ENCODE data around the gene LRRC3.

The LRRC3 gene

DNA sequence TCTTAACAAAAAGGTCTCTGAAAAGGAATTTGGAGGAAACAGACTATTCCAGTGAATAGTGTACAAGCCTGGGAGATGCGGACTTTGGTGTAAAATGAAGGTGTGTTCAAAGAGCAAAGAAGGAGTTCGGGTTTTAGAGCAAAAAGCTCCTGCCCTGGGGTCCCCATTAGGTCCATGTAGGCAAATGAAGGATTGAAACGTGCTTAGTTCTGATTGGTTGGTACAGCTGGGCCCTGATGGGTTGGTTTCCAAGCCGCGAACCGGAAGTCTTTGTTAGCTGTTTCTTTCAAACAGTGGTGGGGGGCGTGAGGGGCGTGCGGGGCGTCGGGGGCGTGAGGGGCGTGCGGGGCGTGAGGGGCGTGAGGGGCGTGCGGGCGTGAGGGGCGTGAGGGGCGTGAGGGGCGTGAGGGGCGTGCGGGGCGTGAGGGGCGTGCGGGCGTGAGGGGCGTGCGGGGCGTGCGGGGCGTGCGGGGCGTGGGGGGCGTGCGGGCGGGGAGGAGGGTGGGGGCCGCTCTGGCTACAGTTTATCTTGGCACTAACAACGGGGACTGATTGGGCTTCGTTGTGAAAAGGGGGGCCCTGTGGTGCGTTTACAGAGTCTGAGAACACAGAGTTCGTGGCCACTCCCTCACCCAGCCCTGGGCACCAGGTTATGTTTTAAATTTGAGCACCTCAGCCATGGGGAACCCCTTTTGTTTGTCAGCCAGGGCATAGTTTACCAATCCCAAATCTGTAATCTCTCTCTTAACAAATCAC lies 29.4 kb downstream of the LRRC3 start:
- no peak overlapping the region for H3K27ac Mint-ChIP-seq (ENCODE audit: low read depth)
- no peaks in the 10 kb centered on the region for H3K36me3 Mint-ChIP-seq (ENCODE audit: insufficient read depth)
- H3K27me3 Mint-ChIP-seq, result peaks cover 42% of the 10 kb centered on the region
- no peaks in the 10 kb centered on the region for H3K4me1 Mint-ChIP-seq
- ATAC-seq (replicated peaks; ENCODE audit: extremely low read depth, poor library complexity, severe bottlenecking) (no peak), DNase-seq (ENCODE audit: low spot score in 2 of 2) (no peak)
- H3K4me3 Mint-ChIP-seq, result no peak overlapping the region
- H3K9me3 Mint-ChIP-seq, result no peaks in the 10 kb centered on the region

DNA sequence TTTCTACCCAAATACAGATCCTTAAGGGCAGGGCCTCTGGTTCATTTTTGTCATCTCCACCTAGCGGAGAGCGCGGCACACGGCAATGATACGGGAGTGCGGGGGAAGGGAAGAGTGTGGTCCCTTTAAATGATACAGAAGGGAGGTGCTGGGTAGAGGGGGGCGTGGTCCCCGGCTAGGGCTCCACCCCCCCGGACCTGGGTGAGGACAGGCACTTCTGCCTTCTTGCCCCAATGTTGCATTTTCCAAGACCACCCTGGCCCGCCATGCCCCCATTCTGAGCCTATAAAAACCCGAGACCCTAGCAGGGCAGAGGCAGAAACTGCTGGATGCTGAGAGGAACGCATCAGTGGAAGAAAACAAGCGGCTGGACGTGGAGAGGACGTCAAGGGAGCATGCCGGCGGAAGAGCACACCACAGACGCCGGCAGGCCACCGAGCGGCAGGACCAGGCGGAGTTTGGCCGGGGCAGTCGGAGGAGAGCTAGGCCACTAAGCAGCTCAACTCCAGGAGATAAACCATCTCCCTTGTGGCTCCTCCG lies 30.0 kb downstream of the LRRC3 start:
- H3K4me3 Mint-ChIP-seq, result peak overlapping the region; percentile 32
- no peak overlapping the region for H3K27ac Mint-ChIP-seq (ENCODE audit: low read depth)
- H3K4me1 Mint-ChIP-seq, result no peaks in the 10 kb centered on the region
- no peaks in the 10 kb centered on the region for H3K36me3 Mint-ChIP-seq (ENCODE audit: insufficient read depth)
- ATAC-seq (replicated peaks; ENCODE audit: extremely low read depth, poor library complexity, severe bottlenecking) (no peak), DNase-seq (ENCODE audit: low spot score in 2 of 2) (no peak)
- H3K9me3 Mint-ChIP-seq, result no peaks in the 10 kb centered on the region
- H3K27me3 Mint-ChIP-seq, result peaks cover 49% of the 10 kb centered on the region

DNA sequence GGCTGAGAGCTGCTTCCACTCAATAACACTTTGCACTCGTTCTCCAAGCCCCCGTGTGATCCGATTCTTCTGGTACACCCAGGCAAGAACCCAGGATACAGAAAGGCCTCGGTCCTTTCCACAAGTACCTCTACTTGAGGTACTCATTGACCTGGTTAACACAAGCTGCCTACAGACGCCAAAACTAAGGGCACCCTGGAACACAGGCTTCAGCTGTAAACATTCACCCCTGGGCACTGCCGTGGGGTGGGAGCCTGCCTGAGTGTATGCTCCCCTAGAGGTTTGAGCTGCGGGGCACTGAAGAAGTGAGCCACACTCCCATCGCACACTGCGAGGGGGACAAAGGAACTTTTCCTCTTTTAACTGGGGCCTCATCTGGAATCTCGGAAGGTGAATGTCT lies 30.5 kb downstream of the LRRC3 start:
- DNase-seq (ENCODE audit: low spot score in 2 of 2) (no peak), ATAC-seq (replicated peaks; ENCODE audit: extremely low read depth, poor library complexity, severe bottlenecking) (no peak)
- Mint-ChIP-seq H3K4me3 (no peak overlapping the region), H3K27me3 (peaks cover 52% of the 10 kb centered on the region), H3K9me3 (no peaks in the 10 kb centered on the region), H3K36me3 (ENCODE audit: insufficient read depth) (peaks cover 2% of the 10 kb centered on the region), H3K27ac (ENCODE audit: low read depth) (no peak overlapping the region), H3K4me1 (no peaks in the 10 kb centered on the region)

DNA sequence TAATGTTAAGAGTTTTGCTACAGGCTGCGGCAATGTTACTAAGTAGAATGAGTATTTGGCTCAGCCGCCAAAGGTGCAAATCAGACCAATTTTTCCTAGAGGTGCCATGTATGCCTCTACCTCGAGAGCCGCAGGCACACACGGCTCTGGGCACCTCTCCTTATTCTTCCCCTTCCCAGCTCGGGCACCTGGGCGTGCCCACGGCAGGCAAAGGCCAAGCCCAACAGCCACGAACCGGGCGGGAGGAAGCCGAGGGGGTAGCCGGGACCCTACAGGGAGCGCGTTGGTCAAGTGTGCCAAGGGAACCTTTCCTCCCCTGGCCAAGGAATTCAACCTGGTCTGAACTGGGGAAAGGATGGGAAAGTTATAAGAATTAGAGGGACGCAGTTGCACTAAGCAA lies 31.0 kb downstream of the LRRC3 start:
- peaks cover 52% of the 10 kb centered on the region for H3K27me3 Mint-ChIP-seq
- H3K9me3 Mint-ChIP-seq, result no peaks in the 10 kb centered on the region
- peaks cover 2% of the 10 kb centered on the region for H3K36me3 Mint-ChIP-seq (ENCODE audit: insufficient read depth)
- H3K27ac Mint-ChIP-seq (ENCODE audit: low read depth), result no peak overlapping the region
- H3K4me1 Mint-ChIP-seq, result no peaks in the 10 kb centered on the region
- H3K4me3 Mint-ChIP-seq, result no peak overlapping the region
- no peak for DNase-seq (ENCODE audit: low spot score in 2 of 2)
- ATAC-seq (replicated peaks; ENCODE audit: extremely low read depth, poor library complexity, severe bottlenecking), result no peak

DNA sequence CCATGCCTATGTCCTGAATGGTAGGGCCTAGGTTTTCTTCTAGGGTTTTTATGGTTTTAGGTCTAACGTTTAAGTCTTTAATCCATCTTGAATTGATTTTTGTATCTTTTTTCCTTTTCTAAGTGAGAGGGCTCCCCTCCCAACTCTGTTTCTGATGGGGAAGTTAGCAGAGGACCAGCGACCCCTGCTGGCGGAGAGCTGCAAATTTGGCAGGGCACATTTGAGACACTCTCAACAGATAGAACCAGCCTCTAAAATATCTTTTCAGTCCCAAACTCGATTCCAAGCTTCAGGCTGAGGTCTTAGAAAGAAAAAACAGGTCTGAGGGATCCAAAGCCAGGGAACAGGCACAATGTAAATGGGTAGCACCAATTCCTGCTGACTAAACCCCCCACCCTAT lies 32.5 kb downstream of the LRRC3 start:
- Mint-ChIP-seq H3K9me3 (peaks cover 4% of the 10 kb centered on the region), H3K27me3 (peaks cover 54% of the 10 kb centered on the region), H3K4me1 (no peaks in the 10 kb centered on the region), H3K27ac (ENCODE audit: low read depth) (no peak overlapping the region), H3K36me3 (ENCODE audit: insufficient read depth) (peaks cover 2% of the 10 kb centered on the region), H3K4me3 (no peak overlapping the region)
- DNase-seq (ENCODE audit: low spot score in 2 of 2) (no peak), ATAC-seq (replicated peaks; ENCODE audit: extremely low read depth, poor library complexity, severe bottlenecking) (no peak)

DNA sequence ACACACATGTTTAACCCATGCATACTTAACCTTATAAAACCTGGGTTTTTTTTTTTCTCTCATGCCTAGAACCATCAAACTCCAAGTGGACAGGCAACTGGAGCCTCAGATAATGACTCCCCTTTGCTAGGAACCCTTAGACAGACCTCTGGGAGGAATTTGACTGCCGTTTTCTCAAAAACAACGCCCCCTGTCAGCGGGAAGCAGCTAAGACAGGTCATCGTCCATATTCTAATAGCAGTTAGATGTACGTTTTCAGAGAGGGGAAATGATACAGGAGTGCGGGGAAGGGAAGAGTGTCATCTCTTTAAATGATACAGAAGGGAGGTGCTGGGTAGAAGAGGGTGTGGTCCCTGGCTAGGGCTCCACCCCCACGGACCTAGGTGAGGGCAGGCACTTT lies 34.7 kb downstream of the LRRC3 start:
- Mint-ChIP-seq H3K4me1 (no peaks in the 10 kb centered on the region), H3K27me3 (peaks cover 53% of the 10 kb centered on the region), H3K27ac (ENCODE audit: low read depth) (no peak overlapping the region), H3K4me3 (no peak overlapping the region), H3K36me3 (ENCODE audit: insufficient read depth) (peaks cover 2% of the 10 kb centered on the region), H3K9me3 (peaks cover 9% of the 10 kb centered on the region)
- no peak for DNase-seq (ENCODE audit: low spot score in 2 of 2)
- ATAC-seq (replicated peaks; ENCODE audit: extremely low read depth, poor library complexity, severe bottlenecking), result no peak

DNA sequence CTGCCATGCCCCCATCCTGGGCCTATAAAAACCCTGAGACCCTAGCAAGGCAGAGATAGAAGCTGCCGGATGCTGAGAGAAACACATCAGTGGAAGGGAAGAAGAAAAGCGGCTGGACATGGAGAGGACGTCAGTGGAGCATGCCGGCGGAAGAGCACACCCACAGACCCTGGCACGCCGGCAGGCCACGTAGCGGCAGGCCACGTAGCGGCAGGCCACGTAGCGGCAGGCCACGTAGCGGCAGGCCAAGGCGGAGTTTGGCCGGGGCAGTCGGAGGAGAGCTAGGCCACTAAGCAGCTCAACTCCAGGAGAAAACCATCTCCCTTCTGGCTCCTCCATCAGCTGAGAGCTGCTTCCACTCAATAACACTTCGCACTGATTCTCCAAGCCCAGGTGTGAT lies 35.1 kb downstream of the LRRC3 start:
- DNase-seq (ENCODE audit: low spot score in 2 of 2) (no peak), ATAC-seq (replicated peaks; ENCODE audit: extremely low read depth, poor library complexity, severe bottlenecking) (no peak)
- Mint-ChIP-seq H3K4me1 (no peaks in the 10 kb centered on the region), H3K4me3 (no peak overlapping the region), H3K36me3 (ENCODE audit: insufficient read depth) (peaks cover 2% of the 10 kb centered on the region), H3K27ac (ENCODE audit: low read depth) (no peak overlapping the region), H3K9me3 (peaks cover 9% of the 10 kb centered on the region), H3K27me3 (peaks cover 57% of the 10 kb centered on the region)

DNA sequence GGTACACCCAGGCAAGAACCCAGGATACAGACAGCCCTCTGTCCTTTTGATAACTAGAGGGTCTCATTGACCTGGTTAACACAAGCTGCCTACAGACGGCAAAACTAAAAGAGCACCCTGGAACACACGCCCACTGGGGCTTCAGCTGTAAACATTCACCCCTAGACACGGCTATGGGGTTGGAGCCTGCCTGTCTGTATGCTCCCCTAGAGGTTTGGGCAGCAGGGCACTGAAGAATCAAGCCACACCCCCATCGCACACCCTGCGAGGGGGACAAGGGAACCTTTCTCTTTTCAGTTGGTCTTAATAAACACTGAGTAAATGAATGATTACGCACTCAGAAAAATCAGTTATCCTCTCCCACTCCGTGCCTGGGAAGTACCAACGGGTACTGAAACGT lies 35.5 kb downstream of the LRRC3 start:
- peaks cover 59% of the 10 kb centered on the region for H3K27me3 Mint-ChIP-seq
- peaks cover 2% of the 10 kb centered on the region for H3K36me3 Mint-ChIP-seq (ENCODE audit: insufficient read depth)
- no peak overlapping the region for H3K4me3 Mint-ChIP-seq
- peaks cover 9% of the 10 kb centered on the region for H3K9me3 Mint-ChIP-seq
- no peaks in the 10 kb centered on the region for H3K4me1 Mint-ChIP-seq
- ATAC-seq (replicated peaks; ENCODE audit: extremely low read depth, poor library complexity, severe bottlenecking) (no peak), DNase-seq (ENCODE audit: low spot score in 2 of 2) (no peak)
- H3K27ac Mint-ChIP-seq (ENCODE audit: low read depth), result no peak overlapping the region

DNA sequence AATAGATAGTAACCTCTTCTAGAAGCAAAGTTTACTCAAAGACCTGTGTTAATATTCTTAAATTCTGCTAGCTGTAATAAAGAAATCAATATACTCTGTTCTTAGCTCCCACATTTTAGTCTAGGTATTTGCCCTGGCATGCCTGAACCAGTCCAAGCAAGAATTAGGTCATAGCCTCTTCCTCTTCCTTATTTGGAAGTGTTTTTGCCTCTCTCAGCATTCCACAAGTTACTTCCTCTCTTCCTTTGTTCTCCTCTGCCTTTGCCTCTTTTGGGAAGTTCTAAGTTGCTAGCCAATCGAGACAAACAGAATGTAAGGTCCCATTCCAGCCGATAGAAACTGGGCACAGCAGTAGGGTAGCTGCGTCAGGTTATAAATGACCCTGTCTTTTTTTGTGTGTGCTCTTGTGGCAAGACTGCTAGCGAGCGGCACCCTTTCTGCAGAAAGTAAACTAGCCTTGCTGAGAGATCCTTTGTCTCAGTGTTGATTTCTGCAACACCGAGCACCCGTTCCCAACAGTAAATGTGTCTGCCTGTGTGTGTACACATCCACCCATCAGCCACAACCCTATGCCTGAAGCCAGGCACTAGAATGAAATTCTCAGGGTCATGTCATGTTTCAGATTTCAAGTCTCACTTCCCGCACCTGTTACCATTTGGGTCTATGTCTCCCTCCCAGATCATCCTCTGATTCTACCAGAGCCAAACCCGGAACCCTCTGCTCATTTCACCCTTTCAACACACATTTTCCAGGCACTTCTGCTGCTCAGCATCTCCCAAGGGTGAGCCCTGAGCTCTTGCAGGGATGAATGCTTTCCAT lies 37.5 kb downstream of the LRRC3 start:
- peaks cover 4% of the 10 kb centered on the region for H3K36me3 Mint-ChIP-seq (ENCODE audit: insufficient read depth)

DNA sequence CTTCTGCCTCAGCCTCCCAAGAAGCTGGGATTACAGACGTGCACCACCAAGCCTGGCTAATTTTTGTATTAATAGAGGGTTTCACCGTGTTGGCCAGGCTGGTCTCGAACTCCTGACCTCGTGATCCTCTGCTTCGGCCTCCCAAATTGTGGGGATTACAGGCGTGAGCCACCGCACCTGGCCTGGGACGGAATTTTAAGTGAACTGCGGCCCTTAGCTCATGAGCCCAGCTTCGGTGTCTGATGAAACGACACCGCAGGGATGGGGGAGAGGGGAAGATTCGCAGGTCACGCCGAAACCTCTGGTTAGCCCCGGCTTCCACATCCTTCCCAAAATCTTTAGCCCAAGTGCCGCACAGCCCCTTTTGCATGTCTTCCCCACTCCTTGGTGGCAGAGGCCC lies 39.1 kb downstream of the LRRC3 start:
- peaks cover 72% of the 10 kb centered on the region for H3K27me3 Mint-ChIP-seq
- no peak overlapping the region for H3K27ac Mint-ChIP-seq (ENCODE audit: low read depth)
- ATAC-seq (replicated peaks; ENCODE audit: extremely low read depth, poor library complexity, severe bottlenecking), result no peak
- H3K4me1 Mint-ChIP-seq, result no peaks in the 10 kb centered on the region
- no peak for DNase-seq (ENCODE audit: low spot score in 2 of 2)
- no peak overlapping the region for H3K4me3 Mint-ChIP-seq
- peaks cover 9% of the 10 kb centered on the region for H3K9me3 Mint-ChIP-seq
- H3K36me3 Mint-ChIP-seq (ENCODE audit: insufficient read depth), result peaks cover 4% of the 10 kb centered on the region

More for the DNA sequence above, 37.5 kb downstream of the LRRC3 start:
- DNase-seq (ENCODE audit: low spot score in 2 of 2) (no peak), ATAC-seq (replicated peaks; ENCODE audit: extremely low read depth, poor library complexity, severe bottlenecking) (no peak)
- Mint-ChIP-seq H3K4me1 (no peaks in the 10 kb centered on the region), H3K4me3 (no peak overlapping the region), H3K9me3 (peaks cover 9% of the 10 kb centered on the region), H3K27ac (ENCODE audit: low read depth) (no peak overlapping the region), H3K27me3 (peaks cover 71% of the 10 kb centered on the region)

DNA sequence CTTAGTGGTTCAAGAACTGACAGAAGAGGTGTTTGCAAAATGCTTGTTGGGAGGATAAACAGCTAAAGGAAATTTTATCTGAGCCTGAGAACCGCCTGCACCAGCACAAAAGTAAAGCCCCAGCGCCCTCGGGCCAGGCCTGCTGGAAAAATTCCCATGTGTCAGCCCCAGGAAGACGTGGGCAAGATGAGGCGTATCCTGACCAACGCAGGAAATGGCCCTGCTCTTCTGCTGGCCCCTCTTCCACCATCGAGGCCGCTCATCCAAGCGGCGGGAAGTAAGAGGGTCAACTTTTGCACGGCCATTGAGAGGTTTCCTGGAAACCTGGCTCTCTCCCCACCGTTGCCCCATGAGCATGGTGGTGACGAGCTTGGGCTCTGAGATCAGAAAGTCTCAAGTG lies 39.6 kb downstream of the LRRC3 start:
- Mint-ChIP-seq H3K9me3 (peaks cover 9% of the 10 kb centered on the region), H3K4me1 (no peaks in the 10 kb centered on the region), H3K27ac (ENCODE audit: low read depth) (no peak overlapping the region), H3K36me3 (ENCODE audit: insufficient read depth) (peaks cover 4% of the 10 kb centered on the region), H3K4me3 (no peak overlapping the region), H3K27me3 (peaks cover 68% of the 10 kb centered on the region)
- ATAC-seq (replicated peaks; ENCODE audit: extremely low read depth, poor library complexity, severe bottlenecking) (no peak), DNase-seq (ENCODE audit: low spot score in 2 of 2) (no peak)

DNA sequence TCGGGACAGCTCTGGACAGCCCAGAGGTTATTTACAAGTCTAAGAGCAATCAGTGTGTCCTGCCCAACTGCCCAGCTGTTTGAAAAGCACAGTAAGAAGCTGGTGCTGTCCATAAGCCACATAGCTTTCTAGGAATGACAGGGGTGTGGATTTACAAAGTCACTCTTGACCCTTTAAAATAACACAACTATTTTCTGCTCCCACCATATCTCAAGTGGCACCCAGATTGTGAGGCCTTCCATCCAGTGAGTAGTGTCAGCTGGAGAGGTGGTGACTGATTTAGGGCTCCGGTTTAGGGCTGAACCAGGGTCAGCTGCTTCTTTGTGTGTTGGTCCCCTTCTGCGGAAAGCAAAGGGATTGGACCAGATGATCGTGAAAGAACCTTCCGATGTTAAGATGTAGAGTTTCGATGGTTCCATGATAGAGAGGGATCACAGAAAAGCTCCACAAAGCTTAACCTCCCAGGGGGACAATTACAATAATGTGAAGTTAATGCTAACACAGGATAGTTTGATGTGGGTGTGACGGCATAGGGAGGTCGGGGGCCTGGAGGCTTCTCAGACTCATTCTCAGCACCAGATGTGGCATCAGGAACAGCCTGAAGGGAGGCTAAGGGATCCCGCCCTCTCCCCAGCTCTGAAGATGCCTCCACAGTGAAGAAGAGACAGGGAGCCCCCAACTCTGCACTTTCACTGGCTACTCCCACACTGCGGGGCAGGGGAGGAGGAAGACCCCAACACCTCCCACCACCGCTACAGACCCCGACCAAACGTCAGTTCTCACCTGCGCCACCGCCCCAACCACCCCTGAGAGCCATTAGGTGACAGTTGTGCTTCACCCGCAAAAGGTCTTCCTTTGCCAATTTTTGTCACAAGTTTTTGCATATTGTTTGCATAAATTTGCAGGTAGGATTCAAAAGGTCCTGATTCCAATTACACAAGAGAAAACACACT lies 40.6 kb downstream of the LRRC3 start:
- ATAC-seq (replicated peaks; ENCODE audit: extremely low read depth, poor library complexity, severe bottlenecking) (no peak), DNase-seq (ENCODE audit: low spot score in 2 of 2) (no peak)
- Mint-ChIP-seq H3K27ac (ENCODE audit: low read depth) (no peak overlapping the region), H3K4me3 (no peak overlapping the region), H3K4me1 (no peaks in the 10 kb centered on the region), H3K36me3 (ENCODE audit: insufficient read depth) (peaks cover 2% of the 10 kb centered on the region), H3K27me3 (peaks cover 61% of the 10 kb centered on the region), H3K9me3 (peaks cover 9% of the 10 kb centered on the region)

All from central memory CD8-positive, alpha-beta T cell (primary cell).